Measurements from ENCODE around the gene TMPRSS11A. TPM values are rescaled to one million over a fixed set of nuclear protein-coding genes. Genes with fewer than 3 reads are reported as not detected.

The TMPRSS11A gene
- under 0.01 and 0.50 TPM in 2 replicates for total RNA-seq

GRCh38 chr4:67963356-67963755 lies at the start of gene TMPRSS11A:
TSS of gene TMPRSS11A (minus strand) at chr4:67963493. CDS start at chr4:67963393, 100 bp downstream.

GRCh38 chr4:67883902-67884301 lies 79.4 kb downstream of the TMPRSS11A start, which contains the start of gene TMPRSS11D:
TSS of gene TMPRSS11D (minus strand) at chr4:67884002. CDS start at chr4:67883933, 69 bp downstream.

Other genes with a start within 250 kb of the TMPRSS11A start
- gene GNRHR, start 209.1 kb downstream of the TMPRSS11A start, total RNA-seq, result under 0.01 and 0.07 TPM in 2 replicates
- gene TMPRSS11D, start 79.5 kb downstream of the TMPRSS11A start, total RNA-seq, result 11.0 and 11.3 TPM in 2 replicates
- gene TMPRSS11F, start 166.4 kb upstream of the TMPRSS11A start, total RNA-seq, result 4.8 and 8.7 TPM in 2 replicates